Cardiac muscle cell (in vitro differentiated cells and primary cell): Measurements from ENCODE around the gene KCNQ1. TPM values are rescaled to one million over a fixed set of nuclear protein-coding genes. Genes with fewer than 3 reads are reported as not detected.

ENCODE experiments used
- DNase-seq, 2 donors: peaks; one replicate each; pipeline versions ENCODE4 v3.0.0 to v3.0.0-alpha.2; 2010 to 2017; ENCODE audit warnings: low read depth in 1 of 2, low spot score in 1 of 2
- H3K27ac ChIP-seq: fragments of 200-600 bp; sonication (generic); 2 replicates; pipeline ENCODE4 v1.5.1; 2016
- H3K27me3 ChIP-seq: fragments of 200-600 bp; sonication (generic); 2 replicates; pipeline ENCODE4 v1.6.0; 2016; ENCODE audit warnings: control low read depth
- H3K36me3 ChIP-seq: fragments of 200-600 bp; sonication (generic); 2 replicates; pipeline ENCODE4 v1.5.1; 2016; ENCODE audit warnings: control low read depth
- H3K4me1 ChIP-seq: fragments of 200-600 bp; sonication (generic); 2 replicates; pipeline ENCODE4 v1.8.1; 2017; ENCODE audit warnings: low read depth, mild to moderate bottlenecking, mixed run types
- H3K4me3 ChIP-seq: fragments of 200-600 bp; sonication (generic); 2 replicates; pipeline ENCODE4 v1.5.1; 2016; ENCODE audit warnings: mild to moderate bottlenecking
- H3K9me3 ChIP-seq: fragments of 200-600 bp; sonication (generic); 2 replicates; pipeline ENCODE4 v1.5.1; 2017; ENCODE audit warnings: low read depth, mild to moderate bottlenecking, control low read depth
- polyA plus RNA-seq: library from polyadenylated mRNA; unstranded; fragments of >200 nt; fragmentation: Nextera tagmentation; extraction: Ambion mirVana; gene quantifications from 2 replicates; pipeline ENCODE4 v1.2.1, GENCODE V29; 2016
- total RNA-seq: library from RNA; depleted of rRNA; stranded (reverse); fragments of >200 nt; gene quantifications from 2 replicates; pipeline ENCODE4 v1.2.3, GENCODE V29; 2016
- TF ChIP-seq, protein P1 (sequence below): IDR thresholded peaks from 2 replicates; pipeline ENCODE4 v1.5.1; 2012; ENCODE audit warnings: low read depth, mild to moderate bottlenecking, low read length

KCNQ1 gene
- total and polyA plus RNA-seq, 2 experiments from 2014 or later: 13.9 to 18.6 TPM

DNA sequence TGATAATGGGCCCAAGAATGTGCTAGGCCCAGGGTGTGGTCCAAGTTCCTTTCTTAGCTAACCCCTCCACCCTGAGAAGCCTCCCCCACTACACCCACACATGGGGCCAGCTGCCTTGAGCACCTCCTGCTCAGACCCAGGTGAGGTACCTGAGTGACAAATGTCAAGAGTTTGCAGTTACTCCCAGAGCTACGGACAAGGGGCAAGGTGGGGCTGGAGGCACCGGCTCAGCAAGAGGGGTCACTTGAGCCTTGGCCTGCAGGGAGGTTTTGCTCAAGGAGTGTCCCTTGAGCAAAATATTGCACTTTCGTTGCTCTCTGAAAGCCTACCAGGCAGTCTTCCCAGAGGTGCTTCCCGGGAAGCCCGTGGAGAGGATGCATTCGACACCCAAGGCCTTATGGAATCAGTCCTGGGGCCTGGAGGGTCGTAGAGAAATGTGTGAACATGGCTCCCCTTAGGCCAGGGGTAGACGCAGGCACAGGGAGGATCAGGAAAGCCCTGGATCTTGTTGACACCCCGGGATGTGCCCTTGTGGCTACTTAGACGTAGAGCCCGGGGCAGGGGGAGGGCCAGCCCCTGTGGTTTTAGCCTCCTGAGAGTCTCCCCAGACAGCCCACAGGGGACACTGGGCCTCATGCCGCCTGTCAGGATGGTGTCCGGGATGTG is 114.2 kb downstream of the KCNQ1 start:
- Histone ChIP-seq H3K4me3 (no peak overlapping the region), H3K27ac (no peak overlapping the region), H3K9me3 (no peaks in the 10 kb centered on the region), H3K36me3 (no peaks in the 10 kb centered on the region), H3K27me3 (no peaks in the 10 kb centered on the region), H3K4me1 (peaks cover 9% of the 10 kb centered on the region)
- TF ChIP-seq, protein P1, sequence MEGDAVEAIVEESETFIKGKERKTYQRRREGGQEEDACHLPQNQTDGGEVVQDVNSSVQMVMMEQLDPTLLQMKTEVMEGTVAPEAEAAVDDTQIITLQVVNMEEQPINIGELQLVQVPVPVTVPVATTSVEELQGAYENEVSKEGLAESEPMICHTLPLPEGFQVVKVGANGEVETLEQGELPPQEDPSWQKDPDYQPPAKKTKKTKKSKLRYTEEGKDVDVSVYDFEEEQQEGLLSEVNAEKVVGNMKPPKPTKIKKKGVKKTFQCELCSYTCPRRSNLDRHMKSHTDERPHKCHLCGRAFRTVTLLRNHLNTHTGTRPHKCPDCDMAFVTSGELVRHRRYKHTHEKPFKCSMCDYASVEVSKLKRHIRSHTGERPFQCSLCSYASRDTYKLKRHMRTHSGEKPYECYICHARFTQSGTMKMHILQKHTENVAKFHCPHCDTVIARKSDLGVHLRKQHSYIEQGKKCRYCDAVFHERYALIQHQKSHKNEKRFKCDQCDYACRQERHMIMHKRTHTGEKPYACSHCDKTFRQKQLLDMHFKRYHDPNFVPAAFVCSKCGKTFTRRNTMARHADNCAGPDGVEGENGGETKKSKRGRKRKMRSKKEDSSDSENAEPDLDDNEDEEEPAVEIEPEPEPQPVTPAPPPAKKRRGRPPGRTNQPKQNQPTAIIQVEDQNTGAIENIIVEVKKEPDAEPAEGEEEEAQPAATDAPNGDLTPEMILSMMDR: no peak
- DNase-seq: no peak

DNA sequence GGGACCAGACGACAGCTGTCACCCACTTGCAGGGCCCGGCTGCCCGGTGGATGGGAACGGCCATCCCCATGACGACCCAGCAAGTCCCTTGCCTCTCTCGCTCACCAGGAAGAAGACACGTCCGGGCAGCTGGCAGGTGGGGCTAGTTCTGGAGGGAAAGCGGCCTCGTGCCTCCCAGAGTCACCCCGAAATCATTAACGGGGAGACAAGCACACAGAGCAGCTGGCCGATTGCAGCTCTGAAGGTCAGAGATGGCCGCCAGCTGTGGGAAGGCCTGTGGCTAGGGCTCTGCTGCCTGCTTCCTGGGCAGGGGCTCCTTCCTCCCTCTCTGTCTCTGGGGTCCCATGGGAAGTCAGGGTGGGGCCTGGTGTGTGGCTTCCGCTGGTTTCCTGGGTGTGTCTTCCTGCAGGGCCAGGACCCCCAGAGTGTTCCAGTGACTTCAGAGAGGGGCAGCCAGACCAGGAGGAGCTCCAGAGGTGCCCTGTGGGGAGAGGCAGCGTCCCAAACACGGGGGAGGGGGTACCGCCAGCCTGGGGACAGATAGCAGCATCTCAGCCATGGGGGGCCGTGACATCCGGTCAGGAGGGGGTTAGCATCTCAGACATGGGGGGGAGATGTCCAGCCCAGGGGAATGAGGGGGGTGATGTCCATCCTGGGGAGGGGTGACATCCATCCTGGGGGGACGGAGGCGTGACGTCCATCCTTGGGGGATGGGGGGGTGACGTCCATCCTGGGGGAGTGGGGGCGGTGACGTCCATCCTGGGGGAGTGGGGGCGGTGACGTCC is 114.9 kb downstream of the KCNQ1 start:
- no peaks in the 10 kb centered on the region for H3K36me3 ChIP-seq
- no peak for DNase-seq
- H3K9me3 ChIP-seq: no peaks in the 10 kb centered on the region
- H3K4me1 ChIP-seq: peaks cover 3% of the 10 kb centered on the region
- TF ChIP-seq, protein P1: no peak
- H3K27ac ChIP-seq: no peak overlapping the region
- no peaks in the 10 kb centered on the region for H3K27me3 ChIP-seq
- no peak overlapping the region for H3K4me3 ChIP-seq

GRCh38 chr11:2561696-2562581 is 117.1 kb downstream of the KCNQ1 start:
- no peaks in the 10 kb centered on the region for H3K27me3 ChIP-seq
- no peaks in the 10 kb centered on the region for H3K36me3 ChIP-seq
- DNase-seq: no peak
- no peak overlapping the region for H3K27ac ChIP-seq
- H3K4me3 ChIP-seq: no peak overlapping the region
- H3K4me1 ChIP-seq: no peaks in the 10 kb centered on the region
- no peaks in the 10 kb centered on the region for H3K9me3 ChIP-seq
- TF ChIP-seq, protein P1: no peak

- TF ChIP-seq, protein P1: no peak
- H3K27ac ChIP-seq: no peak overlapping the region
- no peaks in the 10 kb centered on the region for H3K9me3 ChIP-seq
- H3K4me3 ChIP-seq: no peak overlapping the region
- DNase-seq: no peak
- H3K4me1 ChIP-seq: peaks cover 6% of the 10 kb centered on the region
- no peaks in the 10 kb centered on the region for H3K27me3 ChIP-seq
- no peaks in the 10 kb centered on the region for H3K36me3 ChIP-seq
These were observed 118.0 kb downstream of the KCNQ1 start for GRCh38 chr11:2562890-2563212.

GRCh38 chr11:2563213-2564007 is 118.6 kb downstream of the KCNQ1 start:
- Histone ChIP-seq H3K27me3 (no peaks in the 10 kb centered on the region), H3K27ac (no peak overlapping the region), H3K4me3 (no peak overlapping the region), H3K9me3 (no peaks in the 10 kb centered on the region), H3K36me3 (no peaks in the 10 kb centered on the region), H3K4me1 (peaks cover 6% of the 10 kb centered on the region)
- no peak for DNase-seq
- TF ChIP-seq, protein P1: no peak
